K562 (cell line): Measurements from ENCODE around the gene CHST13. TPM values are rescaled to one million over a fixed set of nuclear protein-coding genes. Genes with fewer than 3 reads are reported as not detected.

Experiments used
- ATAC-seq: fragments of 200-7000 bp; cut with Tn5 transposase; 3 replicates; pipeline ENCODE4 v1.9.1; 2020; ENCODE audit warnings: moderate library complexity
- BruUV-seq: library from RNA; stranded (reverse); fragments of 400-500 nt; replicated peaks from 2 replicates; lab custom pipeline; 2021; lab: Mats Ljungman, UMichigan
- CTCF ChIA-PET: fragments of 300-600 bp; formaldehyde crosslinking; extraction: SDS; loops from one replicate; lab custom pipeline; 2021; ENCODE audit warnings: low intra/inter-chr PET ratio; lab: Yijun Ruan, JAX
- POLR2A ChIA-PET: fragments of 300-600, 350-650 bp; sonication (Branson Sonifier 250); formaldehyde crosslinking; extraction: SDS; loops from one replicate; lab custom pipeline; 2021; ENCODE audit warnings: antibody characterized with exemption, inconsistent platforms; lab: Yijun Ruan, JAX
- DNase-seq, 4 experiments: peaks; one replicate each; pipeline versions ENCODE4 v3.0.0 to v3.0.0-alpha.2; 2011 to 2018; ENCODE audit warnings: low spot score in 3 of 4, mixed read lengths in 3 of 4; ENCODE audit errors: extremely low read depth in 1 of 4
- FAIRE-seq: peaks from 2 replicates; lab custom pipeline; 2011; peaks lifted over from hg19 to GRCh38; lab: Jason Lieb, UNC
- H2AFZ ChIP-seq: 2 replicates; pipeline ENCODE4 v1.6.0; 2011; ENCODE audit warnings: low read depth, low read length, control low read depth, inconsistent platforms
- H3K27ac ChIP-seq: fragments of 200-600 bp; 3 replicates; pipeline ENCODE4 v1.8.0; 2011; ENCODE audit warnings: low read depth, mild to moderate bottlenecking, control low read depth, inconsistent platforms, low read length, moderate library complexity, mixed read lengths; ENCODE audit errors: extremely low read depth
- H3K27me3 ChIP-seq, 2 experiments: fragments of 300-600 bp in 1 of 2; 2 replicates in 1 of 2; 3 replicates in 1 of 2; pipeline versions ENCODE4 v1.6.0 to v1.8.0; 2011; ENCODE audit warnings: inconsistent platforms in 2 of 2, low read length in 2 of 2, mild to moderate bottlenecking in 1 of 2, mixed read lengths in 1 of 2, moderate library complexity in 1 of 2; ENCODE audit not compliant: control insufficient read depth in 2 of 2, insufficient read depth in 2 of 2
- H3K36me3 ChIP-seq: fragments of 300-600 bp; 3 replicates; pipeline ENCODE4 v1.8.0; 2011; ENCODE audit warnings: mild to moderate bottlenecking, low read length, inconsistent platforms; ENCODE audit not compliant: control insufficient read depth, insufficient read depth
- H3K4me1 ChIP-seq, 2 experiments: fragments of 200-600 bp in 1 of 2; replicated peaks in 1 of 2; 2 replicates in 1 of 2; 3 replicates in 1 of 2; pipeline versions ENCODE4 v1.5.1 to v1.8.0; 2011; ENCODE audit warnings: inconsistent platforms in 2 of 2, low read length in 2 of 2, mild to moderate bottlenecking in 1 of 2, mixed read lengths in 1 of 2, moderate library complexity in 1 of 2; ENCODE audit not compliant: control insufficient read depth in 2 of 2, insufficient read depth in 2 of 2
- H3K4me2 ChIP-seq: 2 replicates; pipeline ENCODE4 v1.6.1; 2011; ENCODE audit warnings: low read length, control low read depth, inconsistent platforms, mixed read lengths; ENCODE audit not compliant: insufficient read depth
- H3K4me3 ChIP-seq: fragments of 200-600 bp; sonication (generic), shearing (Covaris generic); 2 replicates; pipeline ENCODE4 v1.5.1; 2016; ENCODE audit warnings: control low read depth, inconsistent platforms
- H3K79me2 ChIP-seq: fragments of 200-600 bp; 3 replicates; pipeline ENCODE4 v1.8.0; 2011; ENCODE audit warnings: low read length, inconsistent platforms; ENCODE audit not compliant: control insufficient read depth, insufficient read depth
- H3K9ac ChIP-seq, 2 experiments: 2 replicates each; pipeline versions ENCODE4 v1.6.0 to v1.6.1; 2011; ENCODE audit warnings: low read depth in 2 of 2, low read length in 2 of 2, control low read depth in 1 of 2, inconsistent platforms in 1 of 2, mild to moderate bottlenecking in 1 of 2, mixed read lengths in 1 of 2; ENCODE audit not compliant: insufficient read depth in 1 of 2
- H3K9me1 ChIP-seq: one replicate; pipeline ENCODE4 v1.6.0; 2011; ENCODE audit warnings: inconsistent platforms, mild to moderate bottlenecking, low read length, moderate library complexity; ENCODE audit not compliant: control insufficient read depth, insufficient read depth
- H3K9me3 ChIP-seq: replicated peaks from 2 replicates; pipeline ENCODE4 v1.5.1; 2011; ENCODE audit warnings: low read depth, low read length, inconsistent platforms; ENCODE audit not compliant: control insufficient read depth, insufficient read depth
- H4K20me1 ChIP-seq: replicated peaks from 2 replicates; pipeline ENCODE4 v1.6.1; 2011; ENCODE audit warnings: low read length, inconsistent platforms, mixed read lengths; ENCODE audit not compliant: control insufficient read depth, insufficient read depth
- BCOR ChIP-seq: fragments of 450-650 bp; IDR thresholded peaks from 2 replicates; pipeline ENCODE4 v1.6.1; 2016
- CREM ChIP-seq: IDR thresholded peaks from 2 replicates; pipeline ENCODE4 v1.6.1; 2014; ENCODE audit warnings: antibody characterized with exemption, low read depth
- GATAD2A ChIP-seq: fragments of 450-650 bp; IDR thresholded peaks from 2 replicates; pipeline ENCODE4 v1.6.1; 2017
- GTF2F1 ChIP-seq: IDR thresholded peaks from 2 replicates; pipeline ENCODE4 v1.6.1; 2011; ENCODE audit warnings: low read depth, low read length, improper control_type of control experiment
- KHSRP ChIP-seq: fragments of 450-650 bp; IDR thresholded peaks from 2 replicates; pipeline ENCODE4 v1.6.1; 2017
- NFIX ChIP-seq: fragments of 250-450 bp; sonication (Bioruptor Pico); IDR thresholded peaks from 2 replicates; pipeline ENCODE4 v1.4.0; 2020; ENCODE audit warnings: low read depth, mild to moderate bottlenecking, moderate library complexity
- NR2C1 ChIP-seq, 2 experiments: fragments of 450-650 bp; IDR thresholded peaks; 2 replicates each; pipeline ENCODE4 v1.6.1; 2017; ENCODE audit warnings: mild to moderate bottlenecking in 2 of 2, antibody characterized with exemption in 1 of 2, inconsistent platforms in 1 of 2, missing compliant biosample characterization in 1 of 2, missing genetic modification characterization in 1 of 2
- PML ChIP-seq: IDR thresholded peaks from 2 replicates; pipeline ENCODE4 v1.6.1; 2012; ENCODE audit warnings: low read length, inconsistent platforms
- RFX5 ChIP-seq: IDR thresholded peaks from 2 replicates; pipeline ENCODE4 v1.6.1; 2011; ENCODE audit warnings: low read depth, mild to moderate bottlenecking, improper control_type of control experiment, low read length
- WHSC1 ChIP-seq: IDR thresholded peaks from one replicate; pipeline ENCODE4 v1.6.1; 2012; ENCODE audit warnings: low read length, control low read depth, inconsistent platforms
- ZNF253 ChIP-seq: fragments of 250-450 bp; sonication (Bioruptor Pico); conservative IDR thresholded peaks from 2 replicates; pipeline ENCODE4 v1.6.1; 2021; ENCODE audit warnings: mild to moderate bottlenecking
- ZZZ3 ChIP-seq: fragments of 450-650 bp; IDR thresholded peaks from 2 replicates; pipeline ENCODE4 v1.6.1; 2016; ENCODE audit warnings: antibody characterized with exemption, mild to moderate bottlenecking, moderate library complexity
- WGBS: fragments of 100-300 bp; shearing (Covaris generic); methylation state at CpG from one replicate; pipeline ENCODE4 v1.1.6; 2016; ENCODE audit warnings: low coverage, mixed read lengths; ENCODE audit not compliant: insufficient coverage; ENCODE audit errors: missing lambda C conversion rate; 5-methylcytosine and 5-hydroxymethylcytosine counted together
- in situ Hi-C: fragments of 300-500 bp; cut with MboI; formaldehyde crosslinking; loops from 4 replicates; pipeline ENCODE4 v1.15.0; 2018; ENCODE audit warnings: inconsistent platforms, mixed read lengths
- intact Hi-C: fragments of 100-400 bp; cut with micrococcal nuclease; formaldehyde crosslinking; loops from 2 replicates; pipeline ENCODE4 v1.14.2; 2022
- polyA plus RNA-seq, 8 experiments: library from polyadenylated mRNA; depleted of rRNA in 4 of 8; stranded (reverse) in 5 of 8; unstranded in 3 of 8; fragments of >200 nt; fragmentation: Nextera tagmentation in 2 of 8; fragmentation: Illumina TruSeq in 1 of 8; extraction: Ambion mirVana in 2 of 8; extraction: Trizol in 1 of 8; gene quantifications; 2 replicates each; pipeline versions ENCODE4 v1.2.1 to v1.2.3, GENCODE V29; 2011 to 2014; ENCODE audit warnings: inconsistent platforms in 1 of 8, missing spikeins in 1 of 8
- total RNA-seq, 7 experiments: library from RNA; depleted of rRNA in 6 of 7; stranded (reverse); fragments of >200 nt in 6 of 7; fragmentation: Illumina TruSeq in 2 of 7; extraction: Trizol in 2 of 7; gene quantifications; 2 replicates each; pipeline versions ENCODE4 v1.2.1 to v1.2.3, GENCODE V29; 2011 to 2021; ENCODE audit warnings: low replicate concordance in 1 of 7
- TF ChIP-seq, protein P1 (sequence below), 2 experiments: fragments of 450-650 bp in 1 of 2; sonication (generic) in 1 of 2; formaldehyde crosslinking; conservative IDR thresholded peaks; 2 replicates each; pipeline versions ENCODE4 v1.4.0 to v1.8.1; 2020 to 2022; ENCODE audit warnings: mild to moderate bottlenecking in 1 of 2, missing genetic modification reagents in 1 of 2
- TF ChIP-seq, protein P2 (sequence below): fragments of 250-450 bp; sonication (Bioruptor Pico); IDR thresholded peaks from 2 replicates; pipeline ENCODE4 v1.6.1; 2021; ENCODE audit warnings: mild to moderate bottlenecking

Gene CHST13
- total and polyA plus RNA-seq, 9 of the 15 experiments (the other 6 are each of a cell fraction or from before 2014, with no cell fraction given) = not detected

DNA sequence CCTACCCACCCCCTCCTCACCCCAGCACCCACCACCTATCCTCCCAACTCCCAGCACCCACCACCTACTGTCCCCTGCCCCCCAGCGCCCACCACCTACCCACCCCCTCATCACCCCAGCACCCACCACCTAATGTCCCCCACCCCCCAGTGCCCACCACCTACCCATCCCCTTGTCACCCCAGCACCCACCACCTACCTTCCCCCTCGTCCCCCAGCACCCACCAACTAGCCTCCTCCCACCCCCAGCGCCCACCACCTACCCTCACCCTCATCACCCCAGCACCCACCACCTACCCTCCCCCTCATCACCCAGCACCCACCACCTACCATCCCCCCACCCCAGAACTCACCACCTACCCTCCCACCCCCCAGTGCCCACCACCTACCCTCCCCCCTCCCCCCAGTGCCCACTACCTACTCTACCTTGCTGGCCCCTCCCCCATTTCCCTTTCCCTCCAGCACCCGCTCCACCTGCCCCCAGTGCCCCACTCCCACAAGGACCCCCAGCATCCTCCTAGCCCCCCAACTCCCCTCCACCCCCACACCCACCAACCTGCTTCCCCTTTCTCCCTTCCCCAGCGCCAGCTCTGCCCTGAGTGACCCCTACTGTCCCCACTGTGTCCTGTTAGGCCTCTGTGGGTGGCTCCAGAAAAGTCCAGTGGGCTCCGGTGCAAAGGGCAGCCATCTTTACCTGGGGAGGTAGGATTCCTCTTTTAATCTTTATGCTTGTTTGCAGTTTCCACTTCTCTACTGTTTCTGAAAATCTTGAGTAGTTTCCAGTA lies 7.6 kb upstream of the CHST13 start (continued):
- no peak for TF ChIP-seq PML

DNA sequence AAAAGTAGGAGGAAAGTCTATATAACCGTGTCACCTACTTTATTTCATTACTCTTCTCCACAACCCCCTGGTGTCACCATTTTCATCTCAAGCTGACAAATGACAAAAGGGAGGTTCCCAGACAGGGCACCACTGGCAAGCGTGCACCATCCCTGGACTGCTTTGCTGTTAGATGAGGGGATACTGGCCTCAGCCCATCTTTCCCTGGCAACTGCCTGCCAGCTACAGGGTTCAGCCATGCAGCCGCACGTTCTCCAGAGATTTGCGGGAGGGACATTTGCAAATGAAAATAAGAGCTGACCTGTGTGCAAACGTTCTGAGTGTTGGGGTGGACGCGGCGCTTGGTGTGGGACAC lies 7.0 kb upstream of the CHST13 start:
- no peak for ATAC-seq

More for the DNA sequence above, 7.0 kb upstream of the CHST13 start:
- Histone ChIP-seq H3K9me3 (no peaks in the 10 kb centered on the region), H4K20me1 (0 out of 2 replicates have a peak, but pooled peaks cover 2% of the 10 kb centered on the region), H3K36me3 (no peaks in the 10 kb centered on the region), H2AFZ (no peak overlapping the region), H3K4me1 (no peaks in the 10 kb centered on the region), H3K27ac (no peak overlapping the region), H3K4me3 (no peak overlapping the region), H3K79me2 (no peaks in the 10 kb centered on the region), H3K27me3 (peaks cover 2 to 29% of the 10 kb centered on the region in 2 experiments; a peak in 3 of 5 replicates)
- no peak for DNase-seq
- no TSS peak for BruUV-seq
- in situ Hi-C loops = no loop called here
- CTCF ChIA-PET = no interaction called here
- intact Hi-C loops = no loop called here
- TF ChIP-seq GTF2F1 (no peak), KHSRP (no peak), ZZZ3 (no peak), ZNF253 (CRISPR knock-in tag) (no peak), NR2C1 (IDR thresholded peaks at IDR 0.05) (no peak), NR2C1 (tag; IDR thresholded peaks at IDR 0.05) (no peak), CREM (no peak), BCOR (no peak), RFX5 (no peak), WHSC1 (no peak), NFIX (no peak), GATAD2A (no peak)
- TF ChIP-seq, protein P1, sequence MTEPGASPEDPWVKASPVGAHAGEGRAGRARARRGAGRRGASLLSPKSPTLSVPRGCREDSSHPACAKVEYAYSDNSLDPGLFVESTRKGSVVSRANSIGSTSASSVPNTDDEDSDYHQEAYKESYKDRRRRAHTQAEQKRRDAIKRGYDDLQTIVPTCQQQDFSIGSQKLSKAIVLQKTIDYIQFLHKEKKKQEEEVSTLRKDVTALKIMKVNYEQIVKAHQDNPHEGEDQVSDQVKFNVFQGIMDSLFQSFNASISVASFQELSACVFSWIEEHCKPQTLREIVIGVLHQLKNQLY (CRISPR knock-in tag; conservative IDR thresholded peaks at IDR 0.05) = no peak
- TF ChIP-seq, protein P2, sequence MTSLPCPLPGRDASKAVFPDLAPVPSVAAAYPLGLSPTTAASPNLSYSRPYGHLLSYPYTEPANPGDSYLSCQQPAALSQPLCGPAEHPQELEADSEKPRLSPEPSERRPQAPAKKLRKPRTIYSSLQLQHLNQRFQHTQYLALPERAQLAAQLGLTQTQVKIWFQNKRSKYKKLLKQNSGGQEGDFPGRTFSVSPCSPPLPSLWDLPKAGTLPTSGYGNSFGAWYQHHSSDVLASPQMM (CRISPR knock-in tag) = no peak
- TF ChIP-seq, all 486 proteins: peak for 0
- H3K4me2 ChIP-seq = no peak overlapping the region
- H3K9me1 ChIP-seq = no peaks in the 10 kb centered on the region
- POLR2A ChIA-PET = no interaction called here
- no peak for FAIRE-seq
- 0% methylated on average over 5 of the region's 9 CpGs for WGBS
- no peak overlapping the region for H3K9ac ChIP-seq
